ENCODE results near the gene SLC9A3. TPM values are rescaled to one million over a fixed set of nuclear protein-coding genes. Genes with fewer than 3 reads are reported as not detected.
A peak's percentile ranks its signal among the peaks of the same experiment; 100 is the strongest.

The SLC9A3 gene
- total RNA-seq, 4 donors from 2014 or later, result 1.7 to 4.5 (median 2.9) TPM

GRCh38 chr5:545641-546375, 21.6 kb upstream of the SLC9A3 start:
- no peaks in the 10 kb centered on the region for H3K36me3 ChIP-seq
- H3K27ac ChIP-seq, result no peak overlapping the region
- H3K4me1 ChIP-seq, result no peaks in the 10 kb centered on the region
- no peak for DNase-seq
- intact Hi-C loops (cut with DNase I; ENCODE audit: low total_unique reads), result no loop called here
- TF ChIP-seq POLR2A (IDR thresholded peaks at IDR 0.05) (no peak), CTCF (IDR thresholded peaks at IDR 0.05 in 4 of 5, conservative IDR thresholded peaks at IDR 0.05 in 1 of 5) (no peak)
- in situ Hi-C loops (cut with MboI; ENCODE audit: low sequenced_read_pairs in 4 of 4), result no loop called here
- H3K4me3 ChIP-seq, result no peak overlapping the region
- ATAC-seq, result no peak
- no peaks in the 10 kb centered on the region for H3K9me3 ChIP-seq
- H3K27me3 ChIP-seq, result peaks cover 11 to 28% (median 22%) of the 10 kb centered on the region in 3 donors

GRCh38 chr5:544675-545355, 20.6 kb upstream of the SLC9A3 start:
- no peaks in the 10 kb centered on the region for H3K9me3 ChIP-seq
- H3K27me3 ChIP-seq, result peaks cover 14 to 32% (median 28%) of the 10 kb centered on the region in 3 donors
- DNase-seq (no peak), ATAC-seq (no peak)
- intact Hi-C loops (cut with DNase I; ENCODE audit: low total_unique reads), result no loop called here
- no peaks in the 10 kb centered on the region for H3K36me3 ChIP-seq
- in situ Hi-C loops (cut with MboI; ENCODE audit: low sequenced_read_pairs in 4 of 4), result no loop called here
- no peaks in the 10 kb centered on the region for H3K4me1 ChIP-seq
- TF ChIP-seq POLR2A (IDR thresholded peaks at IDR 0.05) (no peak), CTCF (IDR thresholded peaks at IDR 0.05 in 4 of 5, conservative IDR thresholded peaks at IDR 0.05 in 1 of 5) (no peak)
- no peak overlapping the region for H3K4me3 ChIP-seq
- no peak overlapping the region for H3K27ac ChIP-seq

DNA sequence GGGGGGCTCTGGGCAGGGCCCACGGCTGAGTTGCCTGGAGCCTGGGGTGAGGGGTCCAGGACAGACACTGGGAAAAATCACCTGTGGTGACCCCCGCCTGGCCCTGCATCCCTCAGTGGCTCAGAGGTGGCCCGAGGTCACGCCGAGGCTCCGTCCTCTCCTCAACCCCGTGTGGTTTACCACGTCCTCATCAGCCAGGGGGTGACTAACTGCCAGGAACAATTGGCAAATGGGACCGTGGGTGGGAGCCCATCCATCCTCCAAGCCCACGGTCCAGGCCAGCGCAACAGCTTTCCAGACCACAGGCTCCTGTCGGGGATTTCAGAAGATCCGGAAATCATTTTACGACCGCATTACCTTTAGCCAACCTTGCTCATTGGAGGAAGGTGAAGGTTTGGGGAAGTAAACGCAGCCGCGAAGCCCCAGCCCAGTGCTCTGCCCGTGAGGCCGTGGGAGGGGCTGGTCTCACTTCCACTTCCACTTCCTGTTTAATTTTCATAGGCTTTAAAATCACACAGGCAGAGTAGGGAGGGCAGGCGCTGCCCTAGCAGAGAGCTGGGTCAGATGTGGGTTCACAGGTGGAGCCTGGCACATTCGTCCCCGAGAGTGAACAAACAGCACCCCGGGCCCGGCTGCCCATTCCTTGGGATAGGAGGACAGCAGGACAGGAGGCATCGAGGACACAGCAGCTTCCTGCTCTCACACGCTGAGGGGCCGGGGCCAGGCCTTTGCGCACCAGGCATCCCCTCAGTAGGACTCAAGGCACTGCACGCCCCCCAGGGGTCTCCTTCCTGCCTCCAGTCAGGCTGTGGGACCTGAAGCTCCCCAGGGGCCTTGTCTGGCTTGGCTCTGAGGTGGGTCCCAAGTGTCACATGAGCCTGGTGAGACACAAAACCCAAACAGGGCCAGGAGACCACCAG, 19.8 kb upstream of the SLC9A3 start:
- Histone ChIP-seq H3K4me3 (no peak overlapping the region), H3K4me1 (no peaks in the 10 kb centered on the region), H3K9me3 (no peaks in the 10 kb centered on the region), H3K36me3 (no peaks in the 10 kb centered on the region), H3K27ac (no peak overlapping the region), H3K27me3 (peaks cover 14 to 34% (median 28%) of the 10 kb centered on the region in 3 donors)
- DNase-seq (peak in 1 of 2 donors; percentile 21), ATAC-seq (no peak)
- TF ChIP-seq POLR2A (IDR thresholded peaks at IDR 0.05), result no peak
- TF ChIP-seq CTCF (IDR thresholded peaks at IDR 0.05 in 4 of 5, conservative IDR thresholded peaks at IDR 0.05 in 1 of 5), result no peak
- intact Hi-C loops (cut with DNase I; ENCODE audit: low total_unique reads) (no loop called here), in situ Hi-C loops (cut with MboI; ENCODE audit: low sequenced_read_pairs in 4 of 4) (no loop called here)

- in situ Hi-C loops (cut with MboI; ENCODE audit: low sequenced_read_pairs in 4 of 4) (no loop called here), intact Hi-C loops (cut with DNase I; ENCODE audit: low total_unique reads) (no loop called here)
- Histone ChIP-seq H3K4me3 (no peak overlapping the region), H3K4me1 (no peaks in the 10 kb centered on the region), H3K9me3 (no peaks in the 10 kb centered on the region), H3K27ac (no peak overlapping the region), H3K36me3 (no peaks in the 10 kb centered on the region), H3K27me3 (peaks cover 14 to 37% (median 32%) of the 10 kb centered on the region in 3 donors)
- DNase-seq (no peak), ATAC-seq (no peak)
- TF ChIP-seq POLR2A (IDR thresholded peaks at IDR 0.05) (no peak), CTCF (IDR thresholded peaks at IDR 0.05 in 4 of 5, conservative IDR thresholded peaks at IDR 0.05 in 1 of 5) (no peak)
Observed at GRCh38 chr5:543351-543750, 19.1 kb upstream of the SLC9A3 start.

Data from gastrocnemius medialis (tissue), 4 donors.